H9 (cell line): ENCODE data around the gene CDH9. TPM values are rescaled to one million over a fixed set of nuclear protein-coding genes. Genes with fewer than 3 reads are reported as not detected.

Experiments
- DNase-seq: peaks from one replicate; pipeline ENCODE4 v3.0.0-alpha.2; 2017
- H2AFZ ChIP-seq: one replicate; pipeline ENCODE4 v1.6.1; 2013; ENCODE audit warnings: mild to moderate bottlenecking, low read length, control low read depth, moderate library complexity
- H2AK5ac ChIP-seq: 2 replicates; pipeline ENCODE4 v1.6.1; 2013; ENCODE audit warnings: low read length, control low read depth, mixed read lengths; ENCODE audit not compliant: insufficient read length
- H2BK120ac ChIP-seq: one replicate; pipeline ENCODE4 v1.6.1; 2013; ENCODE audit warnings: low read depth, mild to moderate bottlenecking, low read length, control low read depth, inconsistent platforms; ENCODE audit not compliant: poor library complexity, severe bottlenecking
- H2BK12ac ChIP-seq: 2 replicates; pipeline ENCODE4 v1.6.1; 2013; ENCODE audit warnings: low read length, control low read depth, mixed read lengths, low read depth; ENCODE audit not compliant: insufficient read length
- H2BK15ac ChIP-seq: 2 replicates; pipeline ENCODE4 v1.6.1; 2013; ENCODE audit warnings: low read depth, low read length, control low read depth
- H2BK20ac ChIP-seq: one replicate; pipeline ENCODE4 v1.6.1; 2013; ENCODE audit warnings: low read depth, mild to moderate bottlenecking, low read length, control low read depth, inconsistent platforms; ENCODE audit not compliant: poor library complexity, severe bottlenecking
- H2BK5ac ChIP-seq: 2 replicates; pipeline ENCODE4 v1.6.1; 2013; ENCODE audit warnings: low read length, control low read depth, mixed read lengths; ENCODE audit not compliant: insufficient read length
- H3K14ac ChIP-seq: 2 replicates; pipeline ENCODE4 v1.6.1; 2013; ENCODE audit warnings: low read length, control low read depth; ENCODE audit not compliant: insufficient read depth
- H3K18ac ChIP-seq: 2 replicates; pipeline ENCODE4 v1.6.1; 2013; ENCODE audit warnings: low read depth, mild to moderate bottlenecking, mixed read lengths, low read length, control low read depth; ENCODE audit not compliant: insufficient read length
- H3K23ac ChIP-seq: 2 replicates; pipeline ENCODE4 v1.6.1; 2013; ENCODE audit warnings: low read length, control low read depth, mixed read lengths, low read depth; ENCODE audit not compliant: insufficient read length
- H3K23me2 ChIP-seq: 2 replicates; pipeline ENCODE4 v1.6.1; 2013; ENCODE audit warnings: low read depth, mild to moderate bottlenecking, mixed read lengths, low read length, control low read depth; ENCODE audit not compliant: insufficient read length, poor library complexity, severe bottlenecking
- H3K27ac ChIP-seq: 2 replicates; pipeline ENCODE4 v1.5.1; 2013; ENCODE audit warnings: low read length, control low read depth, mixed read lengths, low read depth; ENCODE audit not compliant: insufficient read length
- H3K27me3 ChIP-seq: 2 replicates; pipeline ENCODE4 v1.6.1; 2013; ENCODE audit warnings: low read length, control low read depth, inconsistent platforms; ENCODE audit not compliant: insufficient read depth
- H3K4ac ChIP-seq: 2 replicates; pipeline ENCODE4 v1.6.1; 2013; ENCODE audit warnings: low read depth, mild to moderate bottlenecking, control low read depth, inconsistent platforms, low read length, moderate library complexity
- H3K4me1 ChIP-seq: 2 replicates; pipeline ENCODE4 v1.6.1; 2013; ENCODE audit warnings: low read length, control low read depth, inconsistent platforms; ENCODE audit not compliant: insufficient read depth
- H3K4me2 ChIP-seq: 2 replicates; pipeline ENCODE4 v1.6.1; 2013; ENCODE audit warnings: low read length, control low read depth, mixed read lengths; ENCODE audit not compliant: insufficient read length, insufficient read depth
- H3K56ac ChIP-seq: 2 replicates; pipeline ENCODE4 v1.6.1; 2013; ENCODE audit warnings: low read depth, mild to moderate bottlenecking, mixed read lengths, low read length, control low read depth; ENCODE audit not compliant: insufficient read length
- H3K79me1 ChIP-seq: 2 replicates; pipeline ENCODE4 v1.6.1; 2013; ENCODE audit warnings: low read depth, mild to moderate bottlenecking, moderate library complexity, low read length, control low read depth, inconsistent platforms; ENCODE audit not compliant: insufficient read depth, poor library complexity, severe bottlenecking
- H3K79me2 ChIP-seq: 2 replicates; pipeline ENCODE4 v1.6.1; 2013; ENCODE audit warnings: low read length, control low read depth, inconsistent platforms; ENCODE audit not compliant: insufficient read depth
- H3K9ac ChIP-seq: 2 replicates; pipeline ENCODE4 v1.6.1; 2013; ENCODE audit warnings: low read length, control low read depth, mixed read lengths; ENCODE audit not compliant: insufficient read length; ENCODE audit errors: extremely low read depth
- H3K9me3 ChIP-seq: one replicate; pipeline ENCODE4 v1.6.1; 2013; ENCODE audit warnings: low read depth, low read length, inconsistent platforms; ENCODE audit not compliant: control insufficient read depth
- H3T11ph ChIP-seq: one replicate; pipeline ENCODE4 v1.6.1; 2013; ENCODE audit warnings: mild to moderate bottlenecking, low read length, control low read depth, inconsistent platforms
- H4K20me1 ChIP-seq: one replicate; pipeline ENCODE4 v1.6.1; 2013; ENCODE audit not compliant: control insufficient read depth, insufficient read length, insufficient read depth
- H4K5ac ChIP-seq: 2 replicates; pipeline ENCODE4 v1.6.1; 2013; ENCODE audit warnings: low read depth, mild to moderate bottlenecking, mixed read lengths, low read length, control low read depth; ENCODE audit not compliant: insufficient read length
- H4K8ac ChIP-seq: replicated peaks from 2 replicates; pipeline ENCODE4 v1.6.1; 2013; ENCODE audit warnings: low read length, control low read depth, mixed read lengths, low read depth; ENCODE audit not compliant: insufficient read length
- H4K91ac ChIP-seq: 2 replicates; pipeline ENCODE4 v1.6.1; 2013; ENCODE audit warnings: low read depth, mild to moderate bottlenecking, moderate library complexity, mixed read lengths, low read length, control low read depth; ENCODE audit not compliant: insufficient read length
- H3K27ac Mint-ChIP-seq, 3 experiments: 2 replicates in 2 of 3; 3 replicates in 1 of 3; pipeline ENCODE4 v1.8.0; 2020 to 2021; ENCODE audit warnings: mixed read lengths in 3 of 3, mild to moderate bottlenecking in 1 of 3, moderate library complexity in 1 of 3
- H3K27me3 Mint-ChIP-seq: 2 replicates; pipeline ENCODE4 v1.8.0; 2021; ENCODE audit warnings: low read depth, mild to moderate bottlenecking, moderate library complexity, mixed read lengths
- H3K36me3 Mint-ChIP-seq, 3 experiments: 2 replicates in 2 of 3; 3 replicates in 1 of 3; pipeline ENCODE4 v1.8.0; 2020 to 2021; ENCODE audit warnings: low read depth in 3 of 3, mixed read lengths in 3 of 3; ENCODE audit not compliant: insufficient read depth in 1 of 3
- H3K4me1 Mint-ChIP-seq, 2 experiments: 2 replicates each; pipeline ENCODE4 v1.8.0; 2020; ENCODE audit warnings: mixed read lengths in 2 of 2
- H3K4me3 Mint-ChIP-seq, 2 experiments: 2 replicates in 1 of 2; 3 replicates in 1 of 2; pipeline ENCODE4 v1.8.0; 2020 to 2021; ENCODE audit warnings: mild to moderate bottlenecking in 2 of 2, mixed read lengths in 2 of 2, moderate library complexity in 1 of 2
- H3K9me3 Mint-ChIP-seq, 2 experiments: 2 replicates in 1 of 2; 3 replicates in 1 of 2; pipeline ENCODE4 v1.8.0; 2020; ENCODE audit warnings: mild to moderate bottlenecking in 2 of 2, mixed read lengths in 2 of 2, moderate library complexity in 1 of 2
- CTCF ChIP-seq: fragments of 200-600 bp; sonication (generic); conservative IDR thresholded peaks from 3 replicates; pipeline ENCODE4 v1.8.0; 2021; ENCODE audit warnings: antibody characterized with exemption, mild to moderate bottlenecking
- WGBS: extraction: QIAGEN DNeasy Blood & Tissue Kit; methylation state at CpG from one replicate; pipeline ENCODE4 v1.1.7; 2013; ENCODE audit warnings: missing lambda C conversion rate, low lambda C conversion rate, mixed read lengths; ENCODE audit not compliant: insufficient read length; ENCODE audit errors: extremely low coverage; 5-methylcytosine and 5-hydroxymethylcytosine counted together
- total RNA-seq: library from RNA; stranded (reverse); gene quantifications from 2 replicates; pipeline ENCODE4 v1.2.1, GENCODE V29; 2021

The CDH9 gene
- total RNA-seq, 1 experiment from 2014 or later: 0.61 TPM

- H3K14ac ChIP-seq: no peak overlapping the region
- no peak overlapping the region for H3K27ac Mint-ChIP-seq
These were observed 134.9 kb downstream of the CDH9 start for GRCh38 chr5:26903469-26903868.

More at GRCh38 chr5:26903469-26903868, 134.9 kb downstream of the CDH9 start:
- peaks cover 0 to 4% (median 4%) of the 10 kb centered on the region in 3 experiments; a peak in 3 of 7 replicates for H3K36me3 Mint-ChIP-seq
- Histone ChIP-seq H3K9ac (no peak overlapping the region), H4K8ac (no peak overlapping the region), H3K23me2 (no peaks in the 10 kb centered on the region), H3K18ac (no peak overlapping the region), H4K20me1 (no peaks in the 10 kb centered on the region), H2BK20ac (no peak overlapping the region), H3K79me1 (no peaks in the 10 kb centered on the region), H2AFZ (no peak overlapping the region), H3K79me2 (no peaks in the 10 kb centered on the region), H3K23ac (no peak overlapping the region), H3K4me1 (no peaks in the 10 kb centered on the region), H2BK5ac (no peak overlapping the region), H4K91ac (no peak overlapping the region), H3K4me2 (no peak overlapping the region), H4K5ac (no peak overlapping the region), H2BK15ac (no peak overlapping the region), H3T11ph (no peak overlapping the region), H2BK120ac (no peak overlapping the region), H2AK5ac (no peak overlapping the region), H2BK12ac (no peak overlapping the region), H3K27me3 (no peaks in the 10 kb centered on the region), H3K9me3 (no peaks in the 10 kb centered on the region), H3K4ac (no peak overlapping the region), H3K56ac (no peak overlapping the region), H3K27ac (no peak overlapping the region)
- WGBS: no CpG with 5 or more reads among the region's 4 CpGs
- no peak for DNase-seq
- peaks cover 5% of the 10 kb centered on the region in 2 experiments; a peak in 3 of 4 replicates for H3K4me1 Mint-ChIP-seq
- no peak overlapping the region for H3K4me3 Mint-ChIP-seq
- peaks cover 2 to 3% of the 10 kb centered on the region in 2 experiments; a peak in 2 of 5 replicates for H3K9me3 Mint-ChIP-seq
- no peak for TF ChIP-seq CTCF
- H3K27me3 Mint-ChIP-seq: no peaks in the 10 kb centered on the region
